A673 (cell line): Measurements from ENCODE around the gene MOB3A. TPM values are rescaled to one million over a fixed set of nuclear protein-coding genes. Genes with fewer than 3 reads are reported as not detected.
A peak's percentile ranks its signal among the peaks of the same experiment; 100 is the strongest.

Experiments
- BruUV-seq: library from RNA; stranded (reverse); fragments of 400-500 nt; replicated peaks from 2 replicates; lab custom pipeline; 2021; lab: Mats Ljungman, UMichigan
- CTCF ChIA-PET: fragments of 300-600 bp; sonication (Branson Sonifier 250); formaldehyde crosslinking; loops from one replicate; lab custom pipeline; 2022; ENCODE audit warnings: antibody characterized with exemption; lab: Charles Lee
- POLR2A ChIA-PET: fragments of 300-600 bp; sonication (Branson Sonifier 250); formaldehyde crosslinking; loops from one replicate; lab custom pipeline; 2022; ENCODE audit warnings: antibody characterized with exemption; ENCODE audit not compliant: low non-redundant PET; lab: Charles Lee
- DNase-seq: peaks from one replicate; pipeline ENCODE4 v3.0.0-alpha.2; 2015; ENCODE audit warnings: low spot score
- H3K27ac ChIP-seq: fragments of 200-600 bp; sonication (generic); 2 replicates; pipeline ENCODE4 v1.5.1; 2016; ENCODE audit warnings: mixed run types, low read depth, mild to moderate bottlenecking, mixed read lengths, antibody characterized with exemption, low read length; ENCODE audit not compliant: poor library complexity, severe bottlenecking
- H3K27me3 ChIP-seq: fragments of 200-600 bp; sonication (generic); replicated peaks from 2 replicates; pipeline ENCODE4 v1.6.1; 2017; ENCODE audit warnings: mixed run types, low read depth, mild to moderate bottlenecking, mixed read lengths, antibody characterized with exemption, low read length; ENCODE audit not compliant: insufficient read depth, poor library complexity
- H3K36me3 ChIP-seq: fragments of 200-600 bp; sonication (generic); 2 replicates; pipeline ENCODE4 v1.6.1; 2016; ENCODE audit warnings: mixed run types, mild to moderate bottlenecking, mixed read lengths, antibody characterized with exemption, low read length; ENCODE audit not compliant: insufficient read depth, poor library complexity, severe bottlenecking
- H3K4me1 ChIP-seq: fragments of 200-600 bp; sonication (generic); 2 replicates; pipeline ENCODE4 v1.6.1; 2017; ENCODE audit warnings: mixed run types, mild to moderate bottlenecking, mixed read lengths, antibody characterized with exemption, low read length; ENCODE audit not compliant: insufficient read depth, poor library complexity, severe bottlenecking
- H3K4me3 ChIP-seq: fragments of 200-600 bp; sonication (generic); 2 replicates; pipeline ENCODE4 v1.5.1; 2016; ENCODE audit warnings: low read depth, mixed run types, mild to moderate bottlenecking, mixed read lengths, low read length; ENCODE audit not compliant: poor library complexity, severe bottlenecking
- H3K9me3 ChIP-seq: fragments of 200-600 bp; sonication (generic); 2 replicates; pipeline ENCODE4 v1.6.1; 2016; ENCODE audit warnings: mixed run types, low read depth, mild to moderate bottlenecking, mixed read lengths, antibody characterized with exemption, low read length; ENCODE audit not compliant: poor library complexity, severe bottlenecking
- CTCF ChIP-seq: fragments of 300-800, 200-600 bp; sonication (generic); conservative IDR thresholded peaks from 2 replicates; pipeline ENCODE4 v1.5.1; 2017; ENCODE audit warnings: low read depth, mild to moderate bottlenecking, antibody characterized with exemption, low read length, moderate library complexity, mixed read lengths
- EZH2 ChIP-seq: fragments of 200-600 bp; sonication (generic); IDR thresholded peaks from 2 replicates; pipeline ENCODE4 v1.6.1; 2017; ENCODE audit warnings: borderline replicate concordance, low read depth, mild to moderate bottlenecking, mixed read lengths, antibody characterized with exemption, low read length; ENCODE audit not compliant: poor library complexity, severe bottlenecking
- intact Hi-C: fragments of 100-400 bp; cut with micrococcal nuclease; formaldehyde crosslinking; loops from one replicate; pipeline ENCODE4 v1.10.0; 2022; ENCODE audit not compliant: unreplicated experiment
- total RNA-seq: library from RNA; stranded (reverse); gene quantifications from 2 replicates; pipeline ENCODE4 v1.2.3, GENCODE V29; 2021

The MOB3A gene
- total RNA-seq, 1 experiment from 2014 or later, result 40.7 TPM

GRCh38 chr19:2047076-2047448 is 49.1 kb downstream of the MOB3A start:
- BruUV-seq, result no TSS peak
- Histone ChIP-seq H3K9me3 (no peaks in the 10 kb centered on the region), H3K4me3 (no peak overlapping the region), H3K27ac (no peak overlapping the region), H3K27me3 (no peaks in the 10 kb centered on the region), H3K4me1 (peaks cover 22% of the 10 kb centered on the region), H3K36me3 (peaks cover 13% of the 10 kb centered on the region)
- ChIA-PET CTCF (no interaction called here), POLR2A (no interaction called here)
- intact Hi-C loops, result no loop called here
- no peak for DNase-seq
- TF ChIP-seq EZH2 (no peak), CTCF (no peak)

GRCh38 chr19:2046046-2046907 is 49.8 kb downstream of the MOB3A start:
- Histone ChIP-seq H3K27me3 (no peaks in the 10 kb centered on the region), H3K36me3 (peaks cover 16% of the 10 kb centered on the region), H3K27ac (peak overlapping the region; percentile 47), H3K4me3 (no peak overlapping the region), H3K9me3 (no peaks in the 10 kb centered on the region), H3K4me1 (peaks cover 28% of the 10 kb centered on the region)
- BruUV-seq, result no TSS peak
- TF ChIP-seq EZH2, result no peak
- no peak for TF ChIP-seq CTCF
- intact Hi-C loops, result no loop called here
- ChIA-PET CTCF (no interaction called here), POLR2A (no interaction called here)
- DNase-seq, result no peak

- TF ChIP-seq EZH2 (no peak), CTCF (no peak)
- CTCF ChIA-PET, result no interaction called here
- Histone ChIP-seq H3K4me1 (peaks cover 35% of the 10 kb centered on the region), H3K9me3 (no peaks in the 10 kb centered on the region), H3K27ac (peak overlapping the region; percentile 47), H3K36me3 (peaks cover 23% of the 10 kb centered on the region), H3K27me3 (no peaks in the 10 kb centered on the region), H3K4me3 (no peak overlapping the region)
- intact Hi-C loops, result no loop called here
- POLR2A ChIA-PET, result no interaction called here
- DNase-seq, result no peak
- BruUV-seq, result no TSS peak
Observed at GRCh38 chr19:2045501-2046045, 50.6 kb downstream of the MOB3A start.
